ELR (cell line): ENCODE results near the gene RALGPS1.

Source experiments
- DNase-seq: peaks from one replicate; pipeline ENCODE4 v3.0.0-alpha.2; 2015; ENCODE audit warnings: low read depth

The RALGPS1 gene

GRCh38 chr9:127022913-127023660, 108.5 kb downstream of the RALGPS1 start:
- no peak for DNase-seq

GRCh38 chr9:127025042-127025441, 110.5 kb downstream of the RALGPS1 start:
- no peak for DNase-seq

GRCh38 chr9:127027694-127028093, 113.1 kb downstream of the RALGPS1 start:
- no peak for DNase-seq

GRCh38 chr9:127029548-127029947, 115.0 kb downstream of the RALGPS1 start:
- DNase-seq, result no peak

- DNase-seq, result no peak
Measured at GRCh38 chr9:127030814-127031740, 116.5 kb downstream of the RALGPS1 start.

GRCh38 chr9:127032256-127032655, 117.7 kb downstream of the RALGPS1 start:
- DNase-seq, result no peak

GRCh38 chr9:127033061-127033460, 118.5 kb downstream of the RALGPS1 start:
- DNase-seq, result no peak

- DNase-seq, result no peak
Measured at GRCh38 chr9:127033789-127034188, 119.2 kb downstream of the RALGPS1 start.

- DNase-seq, result no peak
Measured at GRCh38 chr9:127034691-127035090, 120.1 kb downstream of the RALGPS1 start.

- no peak for DNase-seq
Measured at GRCh38 chr9:127035423-127035822, 120.8 kb downstream of the RALGPS1 start.

GRCh38 chr9:127035948-127036347, 121.4 kb downstream of the RALGPS1 start:
- DNase-seq, result no peak

GRCh38 chr9:127036437-127036836, 121.9 kb downstream of the RALGPS1 start:
- DNase-seq, result no peak

- DNase-seq, result no peak
Measured at GRCh38 chr9:127038531-127038930, 123.9 kb downstream of the RALGPS1 start.

GRCh38 chr9:127039492-127039891, 124.9 kb downstream of the RALGPS1 start:
- DNase-seq, result no peak

GRCh38 chr9:127045148-127045547, 130.6 kb downstream of the RALGPS1 start:
- no peak for DNase-seq

GRCh38 chr9:127047971-127048370, 133.4 kb downstream of the RALGPS1 start:
- no peak for DNase-seq

GRCh38 chr9:127049044-127049443, 134.5 kb downstream of the RALGPS1 start:
- peak; percentile 98 for DNase-seq

- peak; percentile 75 for DNase-seq
Measured at GRCh38 chr9:127049581-127049980, 135.0 kb downstream of the RALGPS1 start.

GRCh38 chr9:127050152-127050551, 135.6 kb downstream of the RALGPS1 start:
- no peak for DNase-seq

GRCh38 chr9:127050591-127051001, 136.0 kb downstream of the RALGPS1 start:
- DNase-seq, result no peak

- DNase-seq, result no peak
Measured at GRCh38 chr9:127051881-127052595, 137.5 kb downstream of the RALGPS1 start.

- DNase-seq, result no peak
Measured at GRCh38 chr9:127053057-127053821, 138.7 kb downstream of the RALGPS1 start.
